GM12874 (cell line): ENCODE measurements around the gene SLC35F3.

Experiments used
- CTCF ChIP-seq: IDR thresholded peaks from 2 replicates; pipeline ENCODE4 v1.5.1; 2011; ENCODE audit warnings: low read depth, mild to moderate bottlenecking, control low read depth, low read length, moderate library complexity; ENCODE audit not compliant: insufficient read depth

Gene SLC35F3

GRCh38 chr1:234039603-234040002 lies 135.1 kb downstream of the SLC35F3 start:
- no peak for TF ChIP-seq CTCF

GRCh38 chr1:234040446-234041317 lies 136.2 kb downstream of the SLC35F3 start:
- TF ChIP-seq CTCF, result no peak

- TF ChIP-seq CTCF, result no peak
Observed at GRCh38 chr1:234044079-234044478, 139.6 kb downstream of the SLC35F3 start.

- TF ChIP-seq CTCF, result no peak
Observed at GRCh38 chr1:234047123-234047522, 142.6 kb downstream of the SLC35F3 start.

- TF ChIP-seq CTCF, result no peak
Observed at GRCh38 chr1:234062166-234062565, 157.7 kb downstream of the SLC35F3 start.

GRCh38 chr1:234065794-234066447 lies 161.4 kb downstream of the SLC35F3 start:
- peak; percentile 75 for TF ChIP-seq CTCF

GRCh38 chr1:234067581-234068337 lies 163.3 kb downstream of the SLC35F3 start:
- TF ChIP-seq CTCF, result no peak
